Caco-2 (cell line): ENCODE results near the gene ZNF12. TPM values are rescaled to one million over a fixed set of nuclear protein-coding genes. Genes with fewer than 3 reads are reported as not detected.

ENCODE experiments used
- BruUV-seq: library from RNA; stranded (reverse); fragments of 400-500 nt; replicated peaks from 2 replicates; lab custom pipeline; 2021; lab: Mats Ljungman, UMichigan
- CTCF ChIA-PET: fragments of 300-600 bp; sonication (Branson Sonifier 250); formaldehyde crosslinking; loops from one replicate; lab custom pipeline; 2022; ENCODE audit warnings: antibody characterized with exemption; lab: Charles Lee
- POLR2A ChIA-PET: fragments of 300-600 bp; sonication (Branson Sonifier 250); formaldehyde crosslinking; loops from one replicate; lab custom pipeline; 2022; ENCODE audit warnings: antibody characterized with exemption; lab: Charles Lee
- DNase-seq, 2 experiments: peaks; one replicate each; pipeline versions ENCODE4 v3.0.0 to v3.0.0-alpha.2; 2020 to 2022
- H3K27me3 ChIP-seq: replicated peaks from 2 replicates; pipeline ENCODE4 v1.6.0; 2011; ENCODE audit warnings: low read length; ENCODE audit not compliant: control insufficient read depth, insufficient read depth
- H3K36me3 ChIP-seq: 2 replicates; pipeline ENCODE4 v1.5.1; 2011; ENCODE audit warnings: low read length; ENCODE audit not compliant: control insufficient read depth, insufficient read depth
- H3K4me1 ChIP-seq: fragments of 250-450 bp; sonication (Bioruptor Pico); 2 replicates; pipeline ENCODE4 v1.5.1; 2020; ENCODE audit warnings: mild to moderate bottlenecking
- H3K4me3 ChIP-seq: 2 replicates; pipeline ENCODE4 v1.5.1; 2011; ENCODE audit warnings: low read depth, mild to moderate bottlenecking, control low read depth, low read length
- H3K9me3 ChIP-seq: fragments of 250-450 bp; sonication (Bioruptor Pico); 2 replicates; pipeline ENCODE4 v1.5.1; 2020; ENCODE audit warnings: mild to moderate bottlenecking, moderate library complexity
- H3K27ac Mint-ChIP-seq: one replicate; pipeline ENCODE4 v1.8.0; 2022; ENCODE audit warnings: mixed read lengths; ENCODE audit not compliant: unreplicated experiment
- H3K27me3 Mint-ChIP-seq: one replicate; pipeline ENCODE4 v1.8.0; 2022; ENCODE audit warnings: mixed read lengths; ENCODE audit not compliant: insufficient read depth, unreplicated experiment
- H3K36me3 Mint-ChIP-seq: one replicate; pipeline ENCODE4 v1.8.0; 2022; ENCODE audit warnings: mild to moderate bottlenecking, mixed read lengths; ENCODE audit not compliant: insufficient read depth, unreplicated experiment
- H3K4me1 Mint-ChIP-seq: one replicate; pipeline ENCODE4 v1.8.0; 2022; ENCODE audit warnings: low read depth, mixed read lengths; ENCODE audit not compliant: unreplicated experiment
- H3K4me3 Mint-ChIP-seq: one replicate; pipeline ENCODE4 v1.8.0; 2022; ENCODE audit warnings: mild to moderate bottlenecking, moderate library complexity, mixed read lengths; ENCODE audit not compliant: unreplicated experiment
- H3K9me3 Mint-ChIP-seq: one replicate; pipeline ENCODE4 v1.8.0; 2022; ENCODE audit warnings: mixed read lengths; ENCODE audit not compliant: unreplicated experiment
- intact Hi-C: fragments of 100-400 bp; cut with micrococcal nuclease; formaldehyde crosslinking; loops from one replicate; pipeline ENCODE4 v1.10.0; 2022; ENCODE audit not compliant: unreplicated experiment
- total RNA-seq: library from RNA; stranded (reverse); gene quantifications from 2 replicates; pipeline ENCODE4 v1.2.3, GENCODE V29; 2022
- TF ChIP-seq, protein P1 (sequence below), 2 experiments: fragments of 200-600 bp in 1 of 2; IDR thresholded peaks; 1 replicate in 1 of 2; 2 replicates in 1 of 2; pipeline versions ENCODE4 v1.5.1 to v1.8.0; 2011 to 2022; ENCODE audit warnings: antibody characterized with exemption in 1 of 2, control low read depth in 1 of 2, inconsistent platforms in 1 of 2, low read depth in 1 of 2, low read length in 1 of 2, mild to moderate bottlenecking in 1 of 2, moderate library complexity in 1 of 2; ENCODE audit not compliant: insufficient read depth in 1 of 2, severe bottlenecking in 1 of 2, unreplicated experiment in 1 of 2

Gene ZNF12
- total RNA-seq, 1 experiment from 2014 or later, result 30.4 TPM

DNA sequence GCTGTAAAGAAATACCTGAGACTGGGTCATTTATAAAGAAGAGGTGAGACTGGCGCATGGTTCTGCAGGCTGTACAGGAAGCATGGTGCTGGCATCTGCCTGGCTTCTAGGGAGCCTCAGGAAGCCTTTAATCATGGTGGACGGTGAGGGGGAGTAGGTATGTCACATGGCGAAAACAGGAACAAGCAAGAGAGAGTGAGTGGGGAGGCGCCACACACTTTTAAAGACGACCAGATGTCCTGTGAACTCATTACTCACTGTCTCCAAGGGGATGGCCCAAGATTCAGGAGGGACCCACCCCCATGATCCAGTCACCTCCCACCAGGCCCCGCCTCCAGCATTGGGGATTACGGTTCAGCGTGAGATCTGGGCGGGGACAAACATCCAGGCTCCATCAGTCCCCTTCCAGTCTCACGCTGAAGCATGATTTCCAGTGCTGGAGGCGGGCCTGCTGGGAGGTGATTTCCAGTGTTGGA, 66.5 kb downstream of the ZNF12 start:
- Histone ChIP-seq H3K36me3 (peaks cover 5% of the 10 kb centered on the region), H3K27me3 (no peaks in the 10 kb centered on the region), H3K4me1 (peaks cover 4% of the 10 kb centered on the region), H3K9me3 (no peaks in the 10 kb centered on the region), H3K4me3 (no peak overlapping the region)
- Mint-ChIP-seq H3K4me3 (no peak overlapping the region), H3K27ac (no peak overlapping the region), H3K4me1 (peaks cover 11% of the 10 kb centered on the region), H3K36me3 (peaks cover 27% of the 10 kb centered on the region), H3K27me3 (no peaks in the 10 kb centered on the region), H3K9me3 (no peaks in the 10 kb centered on the region)
- ChIA-PET CTCF (interaction anchor here (0.6 kb wide), 1 partner anchor 1507 kb away, joined by 3 read pairs; no protein-coding TSS in a partner anchor), POLR2A (no interaction called here)
- no peak for DNase-seq
- no TSS peak for BruUV-seq
- TF ChIP-seq, protein P1, sequence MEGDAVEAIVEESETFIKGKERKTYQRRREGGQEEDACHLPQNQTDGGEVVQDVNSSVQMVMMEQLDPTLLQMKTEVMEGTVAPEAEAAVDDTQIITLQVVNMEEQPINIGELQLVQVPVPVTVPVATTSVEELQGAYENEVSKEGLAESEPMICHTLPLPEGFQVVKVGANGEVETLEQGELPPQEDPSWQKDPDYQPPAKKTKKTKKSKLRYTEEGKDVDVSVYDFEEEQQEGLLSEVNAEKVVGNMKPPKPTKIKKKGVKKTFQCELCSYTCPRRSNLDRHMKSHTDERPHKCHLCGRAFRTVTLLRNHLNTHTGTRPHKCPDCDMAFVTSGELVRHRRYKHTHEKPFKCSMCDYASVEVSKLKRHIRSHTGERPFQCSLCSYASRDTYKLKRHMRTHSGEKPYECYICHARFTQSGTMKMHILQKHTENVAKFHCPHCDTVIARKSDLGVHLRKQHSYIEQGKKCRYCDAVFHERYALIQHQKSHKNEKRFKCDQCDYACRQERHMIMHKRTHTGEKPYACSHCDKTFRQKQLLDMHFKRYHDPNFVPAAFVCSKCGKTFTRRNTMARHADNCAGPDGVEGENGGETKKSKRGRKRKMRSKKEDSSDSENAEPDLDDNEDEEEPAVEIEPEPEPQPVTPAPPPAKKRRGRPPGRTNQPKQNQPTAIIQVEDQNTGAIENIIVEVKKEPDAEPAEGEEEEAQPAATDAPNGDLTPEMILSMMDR (IDR thresholded peaks at IDR 0.05; ENCODE audit: insufficient read depth in 1 of 2, low read depth in 1 of 2, low read length in 1 of 2, severe bottlenecking in 1 of 2, unreplicated experiment in 1 of 2), result no peak
- intact Hi-C loops, result no loop called here

DNA sequence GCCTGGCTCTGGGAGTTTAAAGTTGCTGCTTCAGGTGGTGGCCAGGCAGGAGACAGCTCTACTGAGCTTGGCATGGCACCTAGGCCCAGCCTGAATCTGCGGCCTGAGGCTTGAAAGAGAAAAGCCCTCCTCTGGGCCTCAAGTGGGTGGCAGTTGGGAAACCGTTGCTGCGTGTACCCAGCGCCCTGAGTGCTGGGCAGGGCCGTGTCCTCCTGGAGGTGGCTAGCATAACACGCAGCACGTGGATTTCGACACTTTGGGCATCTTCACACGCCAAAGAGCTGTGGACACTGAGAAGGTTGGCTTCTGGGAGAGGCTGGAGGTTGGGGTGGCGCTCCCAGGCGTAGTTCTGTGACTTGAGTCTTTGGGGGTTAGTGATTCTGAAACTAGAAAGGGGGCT, 67.1 kb downstream of the ZNF12 start:
- peaks cover 4% of the 10 kb centered on the region for H3K4me1 ChIP-seq
- H3K4me3 Mint-ChIP-seq, result no peak overlapping the region
- BruUV-seq, result no TSS peak
- peaks cover 3% of the 10 kb centered on the region; the same call in 1 of the 2 replicates for H3K36me3 ChIP-seq
- no peaks in the 10 kb centered on the region for H3K27me3 Mint-ChIP-seq
- H3K9me3 ChIP-seq, result no peaks in the 10 kb centered on the region
- no peak overlapping the region for H3K27ac Mint-ChIP-seq
- no peaks in the 10 kb centered on the region for H3K9me3 Mint-ChIP-seq
- intact Hi-C loops, result no loop called here
- no peaks in the 10 kb centered on the region for H3K27me3 ChIP-seq
- TF ChIP-seq, protein P1 (IDR thresholded peaks at IDR 0.05; ENCODE audit: insufficient read depth in 1 of 2, low read depth in 1 of 2, low read length in 1 of 2, severe bottlenecking in 1 of 2, unreplicated experiment in 1 of 2), result no peak
- DNase-seq, result no peak
- peaks cover 24% of the 10 kb centered on the region for H3K36me3 Mint-ChIP-seq
- no peak overlapping the region for H3K4me3 ChIP-seq
- H3K4me1 Mint-ChIP-seq, result peaks cover 11% of the 10 kb centered on the region
- ChIA-PET CTCF (interaction anchor here (0.6 kb wide), 1 partner anchor 1508 kb away, joined by 3 read pairs; no protein-coding TSS in a partner anchor), POLR2A (no interaction called here)

DNA sequence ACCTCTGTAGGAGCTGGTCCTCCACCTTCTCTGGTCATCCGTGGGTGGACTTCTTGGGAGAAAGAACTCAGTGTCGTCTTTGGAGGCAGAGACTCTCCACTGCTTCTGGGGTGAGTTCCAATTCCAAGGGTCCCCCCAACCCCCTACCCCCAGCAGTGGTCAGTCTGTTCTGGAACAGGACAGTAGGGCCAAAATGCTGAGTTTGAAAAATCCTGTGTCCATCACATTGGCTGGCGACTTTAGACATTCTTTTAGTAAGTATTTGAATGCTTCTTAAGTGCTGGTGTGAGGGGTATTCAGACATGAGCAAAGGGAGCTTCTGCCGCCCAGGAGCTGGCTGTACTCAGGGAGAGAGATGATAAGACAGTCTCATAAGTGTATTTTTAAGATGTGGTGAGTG, 67.7 kb downstream of the ZNF12 start:
- Histone ChIP-seq H3K36me3 (peaks cover 3% of the 10 kb centered on the region; the same call in 1 of the 2 replicates), H3K4me1 (peaks cover 4% of the 10 kb centered on the region), H3K27me3 (no peaks in the 10 kb centered on the region), H3K9me3 (no peaks in the 10 kb centered on the region), H3K4me3 (no peak overlapping the region)
- H3K4me3 Mint-ChIP-seq, result no peak overlapping the region
- no peaks in the 10 kb centered on the region for H3K27me3 Mint-ChIP-seq
- ChIA-PET POLR2A (no interaction called here), CTCF (no interaction called here)
- H3K4me1 Mint-ChIP-seq, result peaks cover 11% of the 10 kb centered on the region
- TF ChIP-seq, protein P1 (IDR thresholded peaks at IDR 0.05; ENCODE audit: insufficient read depth in 1 of 2, low read depth in 1 of 2, low read length in 1 of 2, severe bottlenecking in 1 of 2, unreplicated experiment in 1 of 2), result no peak
- no peak for DNase-seq
- H3K27ac Mint-ChIP-seq, result no peak overlapping the region
- peaks cover 24% of the 10 kb centered on the region for H3K36me3 Mint-ChIP-seq
- no TSS peak for BruUV-seq
- intact Hi-C loops, result no loop called here
- H3K9me3 Mint-ChIP-seq, result no peaks in the 10 kb centered on the region

Other genes starting within 250 kb of the ZNF12 start
- gene KDELR2, start 222.8 kb downstream of the ZNF12 start, total RNA-seq, result 263 and 274 TPM in 2 replicates
- 0.65 and 0.95 TPM in 2 replicates for gene GRID2IP, start 155.5 kb downstream of the ZNF12 start, total RNA-seq
- gene ZDHHC4, start 129.5 kb downstream of the ZNF12 start, total RNA-seq, result 69.9 and 78.9 TPM in 2 replicates
- gene INTS15, start 116.9 kb downstream of the ZNF12 start, total RNA-seq, result 24.7 and 29.6 TPM in 2 replicates
- 10.1 and 12.3 TPM in 2 replicates for gene ZNF853, start 91.3 kb downstream of the ZNF12 start, total RNA-seq
- 34.1 and 34.3 TPM in 2 replicates for gene ZNF316, start 69.6 kb downstream of the ZNF12 start, total RNA-seq
- gene RSPH10B2, start 47.2 kb upstream of the ZNF12 start, total RNA-seq, result 0.45 TPM in 1 of 2 replicates, not detected in the other
- gene CCZ1B, start 119.3 kb upstream of the ZNF12 start, total RNA-seq, result 49.8 and 60.1 TPM in 2 replicates